HepG2 (cell line): Measurements from ENCODE around the gene EIF5A. TPM values are rescaled to one million over a fixed set of nuclear protein-coding genes. Genes with fewer than 3 reads are reported as not detected.
A peak's percentile ranks its signal among the peaks of the same experiment; 100 is the strongest.

Experiments used
- FOSL1 ChIP-seq: sonication (generic); formaldehyde crosslinking; IDR thresholded peaks from 2 replicates; pipeline ENCODE4 v1.9.0; 2021; ENCODE audit warnings: missing genetic modification reagents, borderline replicate concordance
- FOXC1 ChIP-seq: sonication (generic); formaldehyde crosslinking; IDR thresholded peaks from 2 replicates; pipeline ENCODE4 v1.8.0; 2022; ENCODE audit warnings: mild to moderate bottlenecking, missing genetic modification reagents, borderline replicate concordance
- GABPA ChIP-seq, 2 experiments: IDR thresholded peaks; 2 replicates each; pipeline ENCODE4 v1.6.1; 2011 to 2016; ENCODE audit warnings: low read depth in 2 of 2, low read length in 1 of 2, missing biosample characterization in 1 of 2, missing genetic modification characterization in 1 of 2
- HOXA9 ChIP-seq: sonication (generic); formaldehyde crosslinking; IDR thresholded peaks from 2 replicates; pipeline ENCODE4 v1.8.1; 2022; ENCODE audit warnings: missing genetic modification reagents, mild to moderate bottlenecking, moderate library complexity, borderline replicate concordance
- KDM1A ChIP-seq: IDR thresholded peaks from 2 replicates; pipeline ENCODE4 v1.6.1; 2016; ENCODE audit warnings: missing compliant biosample characterization
- KLF12 ChIP-seq: sonication (generic); formaldehyde crosslinking; IDR thresholded peaks from 2 replicates; pipeline ENCODE4 v1.4.0; 2020; ENCODE audit warnings: missing genetic modification reagents, borderline replicate concordance
- NFE2L1 ChIP-seq: sonication (generic); formaldehyde crosslinking; IDR thresholded peaks from 2 replicates; pipeline ENCODE4 v1.4.0; 2020; ENCODE audit warnings: missing genetic modification reagents, mild to moderate bottlenecking, borderline replicate concordance
- PCBP1 ChIP-seq: fragments of 200-400 bp; formaldehyde crosslinking; IDR thresholded peaks from 2 replicates; pipeline ENCODE4 v1.6.1; 2017; ENCODE audit warnings: mild to moderate bottlenecking, low read depth, low read length, borderline replicate concordance
- THAP11 ChIP-seq: IDR thresholded peaks from 2 replicates; pipeline ENCODE4 v1.6.1; 2016; ENCODE audit warnings: missing biosample characterization, missing genetic modification reagents
- ZNF501 ChIP-seq: sonication (generic); formaldehyde crosslinking; IDR thresholded peaks from 2 replicates; pipeline ENCODE4 v1.5.1; 2020; ENCODE audit warnings: mild to moderate bottlenecking, moderate library complexity, missing genetic modification reagents
- ZNF550 ChIP-seq: sonication (generic); formaldehyde crosslinking; IDR thresholded peaks from 2 replicates; pipeline ENCODE4 v1.4.0; 2020; ENCODE audit warnings: mild to moderate bottlenecking, missing genetic modification reagents, borderline replicate concordance
- ZNF564 ChIP-seq: sonication (generic); formaldehyde crosslinking; IDR thresholded peaks from 2 replicates; pipeline ENCODE4 v1.8.1; 2023; ENCODE audit warnings: mild to moderate bottlenecking, missing genetic modification reagents
- ZNF749 ChIP-seq: sonication (generic); formaldehyde crosslinking; IDR thresholded peaks from 2 replicates; pipeline ENCODE4 v1.8.0; 2022; ENCODE audit warnings: mild to moderate bottlenecking, missing genetic modification reagents, moderate library complexity, borderline replicate concordance
- ZNF761 ChIP-seq: sonication (generic); formaldehyde crosslinking; conservative IDR thresholded peaks from 2 replicates; pipeline ENCODE4 v1.4.0; 2020; ENCODE audit warnings: mild to moderate bottlenecking, missing genetic modification reagents
- ZNF891 ChIP-seq: sonication (generic); formaldehyde crosslinking; IDR thresholded peaks from 2 replicates; pipeline ENCODE4 v1.5.0; 2020; ENCODE audit warnings: mild to moderate bottlenecking, missing genetic modification reagents
- ZSCAN20 ChIP-seq: sonication (generic); formaldehyde crosslinking; IDR thresholded peaks from 2 replicates; pipeline ENCODE4 v1.4.0; 2020; ENCODE audit warnings: missing genetic modification reagents, mild to moderate bottlenecking, borderline replicate concordance
- polyA plus RNA-seq, 8 experiments: library from polyadenylated mRNA; depleted of rRNA in 3 of 8; stranded (reverse) in 7 of 8; unstranded in 1 of 8; fragments of >200 nt; fragmentation: Illumina TruSeq in 4 of 8; extraction: Trizol in 4 of 8; gene quantifications; 2 replicates each; pipeline versions ENCODE4 v1.2.1 to v1.2.3, GENCODE V29; 2011 to 2016; ENCODE audit warnings: low read depth in 4 of 8, missing spikeins in 1 of 8, mixed read lengths in 1 of 8; ENCODE audit not compliant: insufficient read depth in 1 of 8
- total RNA-seq, 5 experiments: library from RNA; depleted of rRNA; stranded (reverse); fragments of >200 nt; fragmentation: Illumina TruSeq; extraction: Trizol; gene quantifications; 2 replicates each; pipeline ENCODE4 v1.2.3, GENCODE V29; 2016; ENCODE audit warnings: low read depth in 1 of 5
- TF ChIP-seq, protein P1 (sequence below): sonication (generic); formaldehyde crosslinking; IDR thresholded peaks from 2 replicates; pipeline ENCODE4 v1.4.0; 2020; ENCODE audit warnings: missing genetic modification reagents, borderline replicate concordance
- TF ChIP-seq, protein P2 (sequence below): sonication (generic); formaldehyde crosslinking; IDR thresholded peaks from 2 replicates; pipeline ENCODE4 v1.5.0; 2020; ENCODE audit warnings: missing genetic modification reagents, mild to moderate bottlenecking, borderline replicate concordance

Gene EIF5A
- total and polyA plus RNA-seq, 2 of the 13 experiments (the other 11 are each of a cell fraction or from before 2014, with no cell fraction given) = 319 to 337 TPM

DNA sequence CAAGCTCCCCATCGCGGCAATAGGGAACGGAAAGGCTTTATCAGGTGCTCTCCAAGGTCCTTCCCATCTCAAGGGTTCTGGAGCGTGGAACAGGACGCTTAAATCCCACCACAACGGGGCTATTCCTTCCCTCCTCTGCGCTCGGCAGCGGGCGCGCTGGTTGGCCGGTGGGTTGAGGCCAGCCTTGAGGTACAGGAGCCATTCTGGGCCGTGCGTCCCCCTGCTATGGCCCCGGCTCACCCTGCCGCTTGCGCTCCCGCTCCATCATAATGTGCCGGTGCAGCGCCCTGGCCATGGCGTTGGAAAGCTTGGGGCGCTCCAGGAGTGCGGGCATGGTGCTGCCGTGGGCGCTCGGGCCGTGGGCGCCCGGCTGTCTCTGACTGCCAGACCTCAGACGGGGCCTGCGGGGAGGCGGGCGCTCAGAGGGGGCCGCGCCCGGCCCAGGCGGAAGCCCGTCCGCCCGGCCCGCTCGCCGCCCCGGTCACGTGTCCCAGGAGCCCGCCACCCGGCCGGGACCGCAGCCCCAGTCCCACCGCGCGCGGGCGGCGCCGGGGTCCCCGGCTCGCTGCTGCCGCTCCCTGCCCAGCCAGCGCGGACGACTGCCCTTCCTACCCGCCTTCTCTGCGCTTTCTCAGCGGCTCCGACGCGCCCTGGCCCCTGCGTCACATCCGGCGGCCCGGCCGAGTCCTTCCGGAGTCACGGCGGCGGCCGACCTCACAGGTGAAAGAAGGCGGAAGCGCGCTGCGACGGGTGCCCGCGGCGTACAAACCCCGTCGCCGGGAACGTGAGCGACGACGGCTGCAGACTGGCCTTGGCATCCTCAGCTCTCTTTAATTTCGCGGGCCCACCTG is 7.5 kb downstream of the EIF5A start, which contains the start of gene GPS2 (continued):
- TF ChIP-seq THAP11 (peak; percentile 95), KDM1A (CRISPR knock-in tag) (no peak), FOXC1 (CRISPR knock-in tag) (0 out of 2 replicates have a peak, but pooled peaks have one; percentile 23), HOXA9 (CRISPR knock-in tag) (peak; percentile 64), ZNF550 (no peak), ZNF749 (CRISPR knock-in tag) (peak; percentile 52; the same call in 1 of the 2 replicates), GABPA (IDR thresholded peaks at IDR 0.05; ENCODE audit: low read depth, low read length) (peak; percentile 97), GABPA (CRISPR knock-in tag; IDR thresholded peaks at IDR 0.05; ENCODE audit: low read depth) (peak; percentile 94), ZNF761 (CRISPR knock-in tag) (0 out of 2 replicates have a peak, but pooled peaks have one; percentile 31), ZSCAN20 (CRISPR knock-in tag) (no peak), ZNF564 (peak; percentile 55; the same call in 1 of the 2 replicates), FOSL1 (CRISPR knock-in tag) (no peak), PCBP1 (no peak), NFE2L1 (CRISPR knock-in tag) (no peak), ZNF891 (CRISPR knock-in tag) (no peak), KLF12 (CRISPR knock-in tag) (0 out of 2 replicates have a peak, but pooled peaks have one; percentile 55), ZNF501 (CRISPR knock-in tag) (peak; percentile 64; the same call in 1 of the 2 replicates)
- TF ChIP-seq, protein P1, sequence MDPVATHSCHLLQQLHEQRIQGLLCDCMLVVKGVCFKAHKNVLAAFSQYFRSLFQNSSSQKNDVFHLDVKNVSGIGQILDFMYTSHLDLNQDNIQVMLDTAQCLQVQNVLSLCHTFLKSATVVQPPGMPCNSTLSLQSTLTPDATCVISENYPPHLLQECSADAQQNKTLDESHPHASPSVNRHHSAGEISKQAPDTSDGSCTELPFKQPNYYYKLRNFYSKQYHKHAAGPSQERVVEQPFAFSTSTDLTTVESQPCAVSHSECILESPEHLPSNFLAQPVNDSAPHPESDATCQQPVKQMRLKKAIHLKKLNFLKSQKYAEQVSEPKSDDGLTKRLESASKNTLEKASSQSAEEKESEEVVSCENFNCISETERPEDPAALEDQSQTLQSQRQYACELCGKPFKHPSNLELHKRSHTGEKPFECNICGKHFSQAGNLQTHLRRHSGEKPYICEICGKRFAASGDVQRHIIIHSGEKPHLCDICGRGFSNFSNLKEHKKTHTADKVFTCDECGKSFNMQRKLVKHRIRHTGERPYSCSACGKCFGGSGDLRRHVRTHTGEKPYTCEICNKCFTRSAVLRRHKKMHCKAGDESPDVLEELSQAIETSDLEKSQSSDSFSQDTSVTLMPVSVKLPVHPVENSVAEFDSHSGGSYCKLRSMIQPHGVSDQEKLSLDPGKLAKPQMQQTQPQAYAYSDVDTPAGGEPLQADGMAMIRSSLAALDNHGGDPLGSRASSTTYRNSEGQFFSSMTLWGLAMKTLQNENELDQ = 0 out of 2 replicates have a peak, but pooled peaks have one; percentile 48
- TF ChIP-seq, protein P2, sequence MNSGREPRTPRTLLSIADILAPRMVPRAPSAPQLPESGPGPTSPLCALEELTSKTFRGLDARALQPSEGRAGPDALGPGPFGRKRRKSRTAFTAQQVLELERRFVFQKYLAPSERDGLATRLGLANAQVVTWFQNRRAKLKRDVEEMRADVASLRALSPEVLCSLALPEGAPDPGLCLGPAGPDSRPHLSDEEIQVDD (CRISPR knock-in tag) = peak; percentile 36; the same call in 1 of the 2 replicates
